Ishikawa (cell line): ENCODE measurements around the gene MAD1L1.

Experiments used
- CEBPB ChIP-seq: IDR thresholded peaks from 2 replicates; pipeline ENCODE4 v1.6.1; 2012
- CREB1 ChIP-seq: IDR thresholded peaks from 2 replicates; pipeline ENCODE4 v1.6.1; 2012; ENCODE audit warnings: low read depth
- EGR1 ChIP-seq: IDR thresholded peaks from 2 replicates; pipeline ENCODE4 v1.6.1; 2012
- EP300 ChIP-seq: IDR thresholded peaks from 2 replicates; pipeline ENCODE4 v1.6.1; 2012; ENCODE audit warnings: borderline replicate concordance
- FOXM1 ChIP-seq: IDR thresholded peaks from 2 replicates; pipeline ENCODE4 v1.6.1; 2012; ENCODE audit warnings: low read depth, borderline replicate concordance
- MAX ChIP-seq: IDR thresholded peaks from 2 replicates; pipeline ENCODE4 v1.6.1; 2012
- NFIC ChIP-seq: IDR thresholded peaks from 2 replicates; pipeline ENCODE4 v1.6.1; 2012
- RAD21 ChIP-seq: IDR thresholded peaks from 2 replicates; pipeline ENCODE4 v1.6.1; 2012; ENCODE audit warnings: low read depth
- REST ChIP-seq: IDR thresholded peaks from 2 replicates; pipeline ENCODE4 v1.6.1; 2012; ENCODE audit warnings: low read depth, mild to moderate bottlenecking
- TAF1 ChIP-seq: IDR thresholded peaks from 2 replicates; pipeline ENCODE4 v1.6.1; 2012; ENCODE audit warnings: low read depth, mild to moderate bottlenecking
- TCF12 ChIP-seq: IDR thresholded peaks from 2 replicates; pipeline ENCODE4 v1.6.1; 2012; ENCODE audit warnings: low read depth
- TEAD4 ChIP-seq: IDR thresholded peaks from 2 replicates; pipeline ENCODE4 v1.6.1; 2012
- YY1 ChIP-seq: IDR thresholded peaks from 2 replicates; pipeline ENCODE4 v1.6.1; 2012; ENCODE audit warnings: low read depth

GRCh38 chr7:1900847-1901246, 331.9 kb downstream of the MAD1L1 start:
- TF ChIP-seq EP300 = no peak
- no peak for TF ChIP-seq CREB1
- no peak for TF ChIP-seq NFIC
- TF ChIP-seq TEAD4 = no peak
- TF ChIP-seq TCF12 = no peak
- no peak for TF ChIP-seq REST
- TF ChIP-seq CEBPB = no peak
- TF ChIP-seq FOXM1 = no peak
- no peak for TF ChIP-seq TAF1
- TF ChIP-seq MAX = no peak
- no peak for TF ChIP-seq YY1
- TF ChIP-seq RAD21 = no peak
- TF ChIP-seq EGR1 = no peak
